ENCODE measurements around the gene MAST4.

Gene MAST4

DNA sequence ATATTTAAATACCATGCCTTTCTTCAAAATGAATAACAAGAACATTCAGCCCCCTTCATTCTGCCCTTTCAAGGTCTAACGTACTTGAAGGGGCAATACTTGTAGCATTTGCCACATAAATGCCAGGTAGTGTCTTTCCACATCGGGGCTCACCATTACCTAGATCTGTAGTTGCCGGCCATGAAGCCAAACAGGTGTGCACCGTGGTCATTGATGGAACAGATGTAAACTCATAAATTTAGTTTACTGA lies 407.4 kb downstream of the MAST4 start:
- no peak for DNase-seq

DNA sequence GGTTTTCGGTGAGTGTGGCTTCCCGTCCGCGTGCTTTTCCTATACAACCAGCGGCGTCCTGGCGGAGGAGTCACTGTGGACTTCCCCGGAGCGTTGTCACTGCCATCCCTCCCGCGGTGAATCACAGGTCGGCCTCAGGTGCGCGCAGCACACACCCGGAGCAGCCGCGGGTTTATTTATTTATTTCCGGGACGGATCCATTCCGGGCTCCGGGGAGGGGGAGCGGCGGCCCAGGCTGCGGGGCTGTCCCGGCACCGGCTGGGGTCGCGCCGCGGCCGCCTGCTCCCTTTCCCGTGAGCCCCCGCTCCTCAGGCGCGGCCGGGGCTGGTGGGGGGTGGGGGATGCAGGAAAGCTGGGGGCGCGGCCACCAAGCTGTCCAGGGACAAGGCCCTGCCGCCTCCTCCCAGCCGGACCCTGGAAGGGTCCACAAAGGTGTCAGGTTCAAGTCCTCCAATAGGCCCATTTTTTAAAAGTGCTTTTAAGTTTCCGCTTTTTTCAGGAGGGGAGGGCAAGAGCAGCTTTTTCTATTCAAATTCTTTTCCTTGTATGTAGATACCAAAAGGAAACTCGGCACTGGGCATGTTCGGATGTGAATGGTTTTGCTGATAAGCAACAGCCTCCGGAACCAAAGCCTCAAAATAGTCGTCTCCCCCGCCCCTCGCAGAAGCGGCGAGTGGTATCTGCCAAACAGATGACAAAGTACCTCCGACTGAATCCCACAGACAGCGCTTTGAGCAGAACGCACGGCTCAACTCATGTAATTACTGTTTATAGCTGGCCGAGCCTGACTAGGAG lies 407.9 kb downstream of the MAST4 start:
- no peak for DNase-seq

DNA sequence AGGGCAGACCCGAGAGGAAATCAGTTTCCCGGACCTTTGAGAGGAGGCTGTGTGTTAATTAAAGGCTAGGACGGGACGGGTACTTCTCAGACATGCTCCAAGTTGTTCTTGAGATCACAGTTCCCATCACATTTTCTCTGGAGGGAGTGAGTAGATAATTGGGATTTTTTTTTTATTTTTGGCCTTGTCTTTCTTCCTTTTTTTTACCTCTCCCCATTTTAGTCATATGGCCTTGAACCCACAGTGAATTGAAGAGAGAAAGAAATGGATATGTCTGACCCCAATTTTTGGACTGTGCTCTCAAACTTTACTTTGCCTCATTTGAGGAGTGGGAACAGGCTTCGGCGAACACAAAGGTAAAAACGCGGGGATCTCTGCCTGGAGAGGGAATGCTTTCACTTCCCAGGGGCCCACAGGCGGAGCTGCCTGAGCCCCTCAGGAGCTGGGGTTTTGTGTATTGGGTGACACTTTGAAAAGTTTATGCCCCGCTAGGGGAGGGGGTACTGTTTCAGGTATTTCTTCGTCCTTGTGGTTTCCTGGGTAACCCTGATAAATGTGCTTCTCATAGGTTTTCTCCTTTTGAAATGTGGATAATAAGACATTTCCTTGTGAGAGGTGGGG lies 408.6 kb downstream of the MAST4 start:
- no peak for DNase-seq

DNA sequence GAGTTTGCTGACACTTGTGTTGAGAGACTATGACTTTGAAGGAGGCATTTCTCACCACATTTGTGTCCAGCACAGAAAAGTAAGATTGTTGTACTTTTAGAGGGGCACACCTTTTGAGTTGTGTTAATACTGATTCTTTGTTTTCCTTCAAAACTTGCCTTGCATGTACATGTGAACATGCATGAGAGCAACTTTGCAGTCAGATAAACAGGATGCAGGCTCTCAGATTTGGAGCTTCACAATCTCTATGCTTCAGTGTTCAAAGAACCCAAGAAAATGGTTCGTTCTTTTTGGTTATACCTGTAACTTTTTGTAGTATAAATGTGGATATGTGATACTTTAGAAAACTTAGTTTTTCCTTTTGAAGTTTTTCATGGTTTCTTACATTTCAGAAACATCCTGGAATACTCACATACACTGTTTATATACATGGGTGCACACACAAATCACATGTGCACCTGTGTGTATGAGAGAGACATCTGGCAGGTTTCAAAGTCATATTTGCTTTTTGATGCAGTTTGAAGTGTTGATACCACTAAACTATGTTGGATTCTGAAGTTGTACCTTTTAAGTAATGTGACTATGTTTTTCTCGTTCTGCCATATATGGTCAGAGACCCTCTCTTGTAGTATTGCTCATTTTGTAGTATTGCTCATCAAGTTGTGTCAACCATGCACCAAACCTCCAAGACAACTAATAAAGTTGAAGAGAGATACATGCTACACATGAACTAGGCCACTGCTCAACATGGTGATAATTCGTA lies 409.7 kb downstream of the MAST4 start:
- no peak for DNase-seq

DNA sequence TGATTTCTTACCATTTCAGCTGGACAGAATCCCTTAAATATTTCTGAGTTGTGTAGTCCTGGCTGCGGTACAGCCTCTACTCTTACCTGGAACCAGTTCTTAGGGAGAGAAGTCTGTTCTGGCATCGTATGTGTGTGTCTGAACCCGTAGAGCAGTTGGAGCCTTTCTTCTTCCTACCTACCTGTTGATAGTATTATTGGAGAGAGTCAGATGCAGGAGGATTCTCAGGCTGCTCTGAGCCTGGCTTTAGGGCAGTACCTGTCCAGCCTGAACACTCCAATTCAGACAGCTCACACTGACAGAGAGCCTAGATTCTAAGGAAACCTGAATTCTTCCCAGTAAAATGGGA lies 410.3 kb downstream of the MAST4 start:
- DNase-seq: no peak

DNA sequence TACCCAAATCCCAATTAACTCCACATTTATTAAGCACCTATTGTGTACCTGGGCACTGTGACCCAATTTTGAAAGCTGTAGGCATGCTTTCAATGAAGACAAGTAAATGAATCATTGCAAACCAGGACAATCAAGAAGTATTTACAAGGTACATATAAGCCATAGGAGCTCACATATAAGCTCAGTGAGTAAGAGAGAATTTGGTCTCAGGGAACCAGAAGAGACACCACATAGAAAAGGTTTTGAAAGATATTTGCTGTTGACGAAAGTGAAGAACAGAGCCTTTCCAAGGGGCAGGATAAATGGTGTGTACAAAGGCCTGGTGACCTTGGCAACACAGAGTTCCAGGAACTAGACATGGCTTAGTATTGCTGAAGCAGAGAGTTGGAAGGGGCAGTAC lies 412.8 kb downstream of the MAST4 start:
- no peak for DNase-seq

DNA sequence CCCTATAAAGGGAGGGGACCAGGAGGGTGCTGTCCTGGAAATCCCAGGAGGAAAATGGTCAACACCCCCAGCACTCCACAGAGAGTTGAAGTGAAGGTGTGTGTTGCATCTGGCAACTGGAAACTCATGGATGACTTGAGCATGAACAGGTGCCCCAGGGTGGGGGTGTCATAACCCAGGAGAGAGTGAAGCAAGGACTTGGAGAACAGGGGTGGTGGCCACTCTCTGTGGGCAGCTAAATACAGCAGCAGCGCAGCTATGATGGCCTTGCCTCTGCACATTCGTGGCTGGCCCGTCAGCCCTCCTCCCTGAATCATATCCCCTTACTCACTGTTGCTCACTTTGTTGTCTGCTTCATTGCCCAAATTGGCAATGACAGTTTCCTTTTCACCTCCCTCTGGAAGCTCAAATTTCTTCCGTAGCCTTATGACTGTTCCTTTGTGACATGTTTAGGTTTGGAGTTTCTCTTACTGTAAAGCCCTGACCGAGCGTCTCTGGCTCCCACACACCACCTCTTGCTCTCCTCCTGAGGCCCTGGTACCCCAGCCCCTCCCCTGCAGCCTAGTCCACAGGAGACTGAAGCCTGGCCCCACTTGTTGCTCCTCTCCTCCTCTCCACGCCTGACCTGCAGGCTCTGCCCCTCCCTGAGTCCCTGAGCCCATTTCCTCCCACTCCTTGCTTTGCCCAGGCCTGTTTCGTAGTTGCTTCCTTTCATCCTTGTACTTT lies 414.7 kb downstream of the MAST4 start:
- no peak for DNase-seq

DNA sequence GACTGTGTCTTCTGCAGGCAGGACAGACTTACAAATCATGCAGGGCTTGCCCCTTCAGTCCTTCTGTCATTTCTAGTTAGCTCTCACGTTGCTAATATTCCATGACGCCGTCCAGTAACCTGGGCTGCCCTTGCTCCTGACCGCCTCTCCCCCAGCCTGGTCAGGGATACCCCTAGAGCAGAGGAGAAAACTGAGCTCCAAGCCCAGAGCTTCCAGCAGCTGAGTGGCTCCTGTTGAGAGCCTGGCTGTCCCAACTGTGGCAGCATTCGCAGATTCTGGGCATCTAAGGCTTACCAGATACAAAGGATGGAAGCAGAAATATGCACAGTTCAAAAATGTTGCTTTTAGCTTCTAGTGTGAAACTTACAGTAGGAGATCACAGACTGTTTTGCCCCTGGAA lies 415.2 kb downstream of the MAST4 start:
- DNase-seq: no peak

DNA sequence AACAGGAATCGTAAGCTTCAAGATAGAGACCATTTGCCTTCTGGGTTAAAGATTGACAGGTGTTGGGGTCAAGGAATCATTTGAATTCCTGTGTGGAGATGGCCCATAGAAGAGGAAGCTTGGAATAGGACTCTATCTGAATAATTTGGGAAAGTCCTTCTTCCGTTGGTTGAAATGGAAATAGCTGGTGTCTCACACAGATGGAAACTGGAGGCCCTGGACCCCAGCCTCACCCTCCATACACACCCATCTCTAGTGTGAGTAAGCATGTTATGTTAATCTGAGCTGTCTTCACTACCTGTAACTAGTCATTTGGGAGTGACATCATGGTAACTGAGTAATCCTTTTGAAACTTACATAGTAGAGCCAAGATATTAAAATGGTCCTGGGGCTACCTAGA lies 416.0 kb downstream of the MAST4 start:
- DNase-seq: no peak

DNA sequence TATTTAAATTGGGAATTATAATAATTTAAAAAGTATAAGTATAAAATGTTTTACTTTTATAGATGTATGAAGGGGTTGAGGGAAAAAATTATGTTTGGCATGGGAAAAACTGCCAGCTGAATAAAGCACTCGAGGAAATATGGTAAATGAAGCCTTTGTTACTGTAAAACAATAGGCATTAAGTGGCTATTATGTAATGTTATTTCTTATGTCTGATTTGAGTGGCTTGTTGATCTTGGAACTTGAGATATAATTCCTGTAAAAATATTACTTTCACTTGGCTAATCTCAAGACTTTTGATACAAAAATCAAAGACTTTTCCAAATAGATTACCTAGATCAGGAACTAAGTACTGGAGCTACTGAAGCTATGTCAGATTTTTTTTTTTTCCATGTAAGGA lies 417.5 kb downstream of the MAST4 start:
- DNase-seq: no peak

DNA sequence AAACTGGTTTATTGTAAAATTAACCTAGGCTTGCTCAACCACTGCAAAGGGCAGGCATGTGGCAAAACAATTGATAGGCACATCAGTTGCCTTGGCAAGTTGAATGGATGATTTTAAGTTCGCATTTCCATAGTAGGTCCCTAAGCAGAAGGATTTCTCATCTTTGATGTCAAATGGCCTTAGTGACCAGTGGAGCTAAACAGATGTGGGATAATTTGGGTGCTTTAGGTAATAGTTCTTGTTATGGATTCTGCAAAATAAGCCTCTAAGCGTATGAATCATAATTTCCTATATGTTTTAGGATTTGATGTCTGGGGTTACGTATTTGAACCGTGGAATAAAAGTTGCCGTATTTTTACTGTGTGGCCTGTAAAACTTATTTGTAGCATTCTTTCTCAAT lies 418.0 kb downstream of the MAST4 start:
- no peak for DNase-seq

DNA sequence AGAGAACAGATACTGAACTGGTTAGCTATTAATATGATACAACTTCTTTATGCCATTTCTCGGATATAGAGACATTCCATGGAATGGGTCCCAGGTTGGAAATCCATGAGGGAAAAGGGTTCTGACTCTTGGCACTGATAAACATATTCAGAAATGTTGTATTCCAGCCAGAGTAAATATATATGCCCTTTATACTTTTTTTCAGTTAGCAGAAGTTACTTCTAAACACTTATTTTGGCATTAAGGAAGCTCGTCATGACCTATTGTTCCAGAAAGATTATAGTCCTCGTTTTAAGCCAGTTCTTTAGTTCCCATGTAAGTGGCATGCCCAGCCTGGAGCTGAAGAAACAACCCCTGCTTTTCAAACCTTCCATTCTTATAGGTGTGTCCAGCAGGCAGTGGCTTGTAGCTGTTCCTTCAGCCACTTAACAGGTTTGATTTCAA lies 418.8 kb downstream of the MAST4 start:
- no peak for DNase-seq

DNA sequence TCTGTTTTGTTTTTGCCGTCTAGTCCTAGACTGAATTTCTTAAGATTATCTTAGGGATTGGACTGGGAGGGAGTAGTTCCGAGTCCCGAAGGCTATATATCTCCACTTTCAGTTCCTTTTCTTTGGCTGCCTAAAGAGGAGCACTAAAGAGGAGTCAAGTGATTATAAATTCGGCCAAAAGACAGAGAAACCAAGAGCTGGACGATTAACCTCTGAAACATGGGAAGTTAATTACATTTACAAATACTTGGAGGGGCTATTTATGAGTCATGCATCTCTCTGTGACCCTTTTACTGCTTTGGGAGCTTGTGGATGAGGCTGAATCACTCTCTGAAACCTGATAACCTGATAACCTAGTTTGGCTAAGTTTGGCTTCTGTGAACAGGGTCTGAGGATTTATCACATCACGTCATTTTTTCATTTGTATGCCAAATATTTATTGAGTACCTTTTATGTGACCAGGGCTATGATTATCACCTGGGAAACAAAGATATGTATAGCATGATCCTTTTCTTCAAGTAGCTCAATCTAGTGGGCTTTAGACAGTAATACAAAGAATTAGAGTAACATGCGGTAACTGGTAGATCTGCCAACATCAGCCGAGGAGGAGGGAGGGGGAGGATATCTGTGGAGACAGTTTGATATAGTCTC lies 419.5 kb downstream of the MAST4 start:
- DNase-seq: no peak

DNA sequence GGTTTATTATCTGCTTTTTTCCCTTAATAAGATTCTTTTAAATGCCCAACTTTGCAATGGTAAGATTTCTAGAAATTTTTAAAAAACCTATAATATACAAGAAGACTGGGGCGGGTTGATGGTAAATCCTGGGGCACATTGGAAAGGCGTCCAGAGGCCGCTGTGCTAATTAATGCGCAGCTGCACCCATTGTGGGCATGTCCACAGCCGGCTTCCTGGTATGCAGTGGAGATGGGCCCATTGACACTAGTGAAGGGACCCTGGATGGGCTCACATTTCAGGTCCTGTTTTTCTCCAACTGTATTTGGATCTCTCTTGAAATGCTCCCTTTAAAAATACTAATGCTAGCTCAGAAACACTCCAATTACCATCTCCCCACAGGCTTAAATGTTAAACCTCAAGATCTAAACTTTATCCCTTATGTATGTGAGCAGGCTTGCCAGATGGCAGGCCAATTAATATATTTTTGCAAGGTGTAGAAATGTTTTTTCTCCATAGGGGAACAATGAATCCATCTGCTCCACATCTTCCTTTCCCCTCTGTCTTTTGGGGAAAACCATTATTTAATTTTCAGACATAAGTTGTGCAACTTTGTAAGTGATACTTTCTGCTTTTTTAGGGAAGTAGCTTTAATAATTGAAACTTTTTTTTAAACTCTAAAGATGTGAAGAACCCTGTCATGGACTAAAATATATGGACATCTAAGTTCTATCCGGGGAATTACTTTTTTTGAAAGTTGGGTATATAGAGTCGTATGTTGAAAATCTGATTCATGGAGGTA lies 423.1 kb downstream of the MAST4 start:
- no peak for DNase-seq

DNA sequence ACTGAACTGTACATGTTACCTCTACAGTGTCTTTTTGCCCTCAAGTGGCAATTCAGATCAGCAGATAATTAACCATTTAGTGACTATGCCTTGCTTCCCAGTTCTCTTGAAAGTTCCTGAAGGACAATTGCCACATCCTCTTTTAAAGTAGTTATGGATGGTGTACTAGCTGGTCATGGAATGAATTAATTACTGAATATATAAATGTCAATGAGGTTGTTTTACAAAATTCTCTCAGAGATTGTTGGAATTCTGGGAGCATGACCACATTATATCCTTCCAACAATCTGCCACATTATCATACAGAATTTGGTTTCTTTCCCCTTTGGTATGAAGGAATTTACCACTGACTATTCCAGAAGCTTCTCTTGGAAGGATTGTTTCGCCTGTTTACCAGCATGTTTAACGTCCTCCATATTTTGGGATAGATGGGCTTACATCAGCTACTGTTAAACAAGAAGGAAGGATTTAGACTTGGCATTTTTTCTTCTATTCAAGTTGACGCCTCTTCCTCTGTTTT lies 424.0 kb downstream of the MAST4 start:
- no peak for DNase-seq

DNA sequence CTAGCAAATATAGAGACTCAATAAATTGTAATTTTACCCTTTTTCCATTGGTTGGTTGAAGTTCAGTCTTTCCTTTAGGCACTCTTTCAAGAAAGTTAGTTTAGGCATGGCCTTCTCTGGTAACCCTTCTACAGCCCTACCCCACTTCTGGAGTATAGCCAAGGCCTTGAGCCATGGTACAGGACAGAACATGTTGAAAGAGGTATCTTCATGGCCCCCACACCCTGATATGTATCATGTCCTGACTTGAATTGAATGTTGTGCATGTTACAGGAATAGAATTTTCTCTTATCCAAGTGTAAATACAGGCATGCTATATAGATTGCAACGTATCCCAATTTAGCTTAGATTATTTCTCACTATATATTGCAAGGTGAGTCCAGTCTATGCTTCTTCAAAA lies 424.8 kb downstream of the MAST4 start:
- DNase-seq: no peak

DNA sequence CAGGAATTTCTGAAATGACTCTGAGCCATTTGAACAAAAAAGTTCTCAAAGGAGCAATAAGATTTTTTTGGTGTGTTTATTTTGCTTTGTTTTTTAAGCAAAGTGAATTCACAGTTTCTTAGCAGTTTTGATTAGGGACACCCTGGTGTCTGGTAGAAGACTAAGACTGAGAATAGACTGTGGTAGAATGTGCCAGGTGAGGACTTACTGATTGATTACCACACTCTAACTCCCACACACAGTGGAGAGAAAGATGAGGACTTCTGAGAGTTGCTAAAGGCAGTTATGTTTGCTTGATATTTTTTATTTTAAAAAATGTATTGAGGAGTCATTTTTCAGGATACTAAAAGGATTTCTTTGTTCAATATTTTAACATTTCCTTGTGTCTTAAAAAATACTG lies 425.3 kb downstream of the MAST4 start:
- DNase-seq: no peak

DNA sequence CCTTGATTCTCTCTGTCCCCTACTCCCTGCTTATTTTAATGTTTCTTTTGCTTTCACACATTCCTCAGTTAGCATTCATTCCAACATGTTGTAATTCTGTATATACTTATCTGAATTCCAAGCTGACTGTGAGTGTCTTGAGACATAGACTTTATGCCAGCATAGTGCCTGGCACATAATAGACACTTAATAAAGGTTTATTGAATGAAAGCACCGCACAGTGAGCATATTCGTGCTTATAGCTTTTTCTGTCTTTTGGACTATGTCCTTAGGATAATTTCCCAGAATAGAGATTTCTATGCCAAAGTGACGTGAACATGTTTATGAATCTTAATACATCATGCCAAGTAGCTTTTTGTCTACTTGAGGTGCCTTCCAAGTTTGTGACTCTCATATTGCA lies 425.8 kb downstream of the MAST4 start:
- no peak for DNase-seq

DNA sequence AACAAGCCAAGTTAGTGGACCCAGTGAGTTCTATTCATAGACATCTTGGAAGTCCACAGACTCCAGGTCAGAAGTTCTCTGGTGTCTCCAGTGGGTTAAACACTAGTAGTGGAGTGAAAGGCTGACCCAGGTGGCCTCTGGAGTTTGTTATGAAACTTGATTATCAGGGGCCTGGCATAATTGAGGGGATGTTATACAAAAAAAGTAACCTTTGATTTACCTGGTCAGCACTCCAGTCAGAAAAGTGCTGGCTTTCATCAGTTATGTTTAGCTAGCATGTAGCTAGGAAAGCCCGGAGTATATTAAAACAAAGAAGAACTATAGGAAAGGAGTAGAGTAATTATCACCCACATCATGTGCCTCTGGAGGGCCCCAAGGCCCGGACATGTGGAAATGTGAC lies 429.3 kb downstream of the MAST4 start:
- DNase-seq: no peak

DNA sequence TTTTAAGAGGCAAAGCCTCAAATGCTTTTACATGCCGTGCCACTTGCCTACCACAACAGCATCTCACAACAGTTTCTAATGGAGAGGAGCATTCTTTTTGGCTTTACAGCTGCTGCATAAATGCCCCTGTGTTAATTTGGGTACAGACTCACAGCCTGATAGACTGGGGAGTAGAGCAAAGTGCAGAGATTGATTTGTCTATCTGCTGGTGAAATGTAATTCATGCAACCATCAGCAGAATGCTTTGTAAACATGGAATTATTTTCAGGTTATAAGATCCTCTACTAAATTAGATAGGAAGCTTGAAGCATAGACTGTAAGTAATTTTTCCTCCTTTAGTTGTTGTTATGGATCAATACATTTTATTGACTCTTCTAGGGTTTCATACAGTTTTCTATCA lies 430.1 kb downstream of the MAST4 start:
- no peak for DNase-seq

DNA sequence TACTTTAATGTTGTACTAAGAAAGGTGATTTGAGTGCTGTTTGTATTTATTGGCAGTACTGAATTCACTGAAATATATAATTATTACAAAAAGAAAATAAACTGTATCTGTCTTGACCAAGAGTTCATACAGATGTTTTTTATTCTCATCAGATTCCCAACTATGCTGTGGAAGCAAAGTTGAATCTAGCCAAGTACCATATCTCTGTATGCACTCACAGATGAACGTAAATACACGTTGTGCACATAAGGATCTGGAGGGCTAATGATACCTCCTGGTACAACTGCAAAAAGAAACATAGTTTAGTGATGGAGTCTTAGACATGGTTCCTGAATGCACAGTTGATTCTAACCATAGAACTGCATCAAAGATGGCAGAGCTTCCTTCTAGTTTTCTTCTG lies 431.0 kb downstream of the MAST4 start:
- DNase-seq: no peak

DNA sequence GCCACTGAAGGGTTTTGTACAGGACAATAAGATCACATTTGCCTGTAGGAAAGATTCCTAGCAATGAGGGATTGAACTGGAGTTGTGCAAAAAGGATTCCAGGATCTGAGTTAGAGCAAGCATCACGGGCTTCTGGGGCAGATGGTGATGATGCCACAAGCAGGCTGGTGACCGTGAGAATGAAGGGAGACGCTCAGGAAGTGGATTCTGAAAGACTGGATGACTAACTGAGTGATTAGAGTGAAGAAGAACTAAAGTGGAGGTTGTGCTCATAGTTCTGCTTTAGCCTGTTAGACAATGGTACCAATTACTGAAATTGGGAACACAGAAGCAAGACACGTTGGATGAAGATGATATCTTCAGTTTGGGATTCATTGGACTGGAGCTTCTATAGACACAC lies 432.2 kb downstream of the MAST4 start:
- no peak for DNase-seq
